ENCODE measurements around the gene SPTLC3. TPM values are rescaled to one million over a fixed set of nuclear protein-coding genes. Genes with fewer than 3 reads are reported as not detected.

The SPTLC3 gene
- total RNA-seq (2022) (7.5 and 11.1 TPM in 2 replicates), Bru-seq, nascent RNA (percentile 53 among the genes with signal in this experiment), BruChase-seq, experiment 1, labeled RNA remaining after a 6-hour chase (percentile 36 among the genes with signal in this experiment), BruChase-seq, experiment 2, labeled RNA remaining after a 2-hour chase (percentile 34 among the genes with signal in this experiment)
- long read RNA-seq, full-length matches to known transcripts: 2 of 4 reads
- long read RNA-seq, partial matches to known transcripts: 0 of 4 reads
- long read RNA-seq, other reads (novel, unspliced or antisense): 2 of 4 reads

GRCh38 chr20:13008761-13009681, at the start of gene SPTLC3:
TSS of gene SPTLC3 (plus strand) at chr20:13008972. CDS start at chr20:13009268, 296 bp downstream.
- Mint-ChIP-seq H3K36me3 (ENCODE audit: insufficient read depth, unreplicated experiment) (peaks cover 4% of the 10 kb centered on the region), H3K27me3 (ENCODE audit: unreplicated experiment) (no peaks in the 10 kb centered on the region), H3K4me1 (ENCODE audit: low read depth, unreplicated experiment) (peaks cover 37% of the 10 kb centered on the region), H3K9me3 (ENCODE audit: low read depth, unreplicated experiment) (no peaks in the 10 kb centered on the region), H3K4me3 (ENCODE audit: low read depth, unreplicated experiment) (peak within 1 kb of the TSS; percentile 62), H3K27ac (ENCODE audit: unreplicated experiment) (peak within 1 kb of the TSS; percentile 64)
- intact Hi-C loops (cut with micrococcal nuclease; ENCODE audit: unreplicated experiment): loop anchor here (5.0 to 10.0 kb wide), 2 partner anchors 38 to 96 kb away; no protein-coding TSS in a partner anchor
- DNase-seq: peak; percentile 39
- BruUV-seq (replicated peaks): no TSS peak
- CTCF ChIA-PET: interaction anchor here (0.7 to 1.2 kb wide), 2 partner anchors 27 to 791 kb away, joined by 3 to 4 read pairs; no protein-coding TSS in a partner anchor
- TF ChIP-seq, protein P1, sequence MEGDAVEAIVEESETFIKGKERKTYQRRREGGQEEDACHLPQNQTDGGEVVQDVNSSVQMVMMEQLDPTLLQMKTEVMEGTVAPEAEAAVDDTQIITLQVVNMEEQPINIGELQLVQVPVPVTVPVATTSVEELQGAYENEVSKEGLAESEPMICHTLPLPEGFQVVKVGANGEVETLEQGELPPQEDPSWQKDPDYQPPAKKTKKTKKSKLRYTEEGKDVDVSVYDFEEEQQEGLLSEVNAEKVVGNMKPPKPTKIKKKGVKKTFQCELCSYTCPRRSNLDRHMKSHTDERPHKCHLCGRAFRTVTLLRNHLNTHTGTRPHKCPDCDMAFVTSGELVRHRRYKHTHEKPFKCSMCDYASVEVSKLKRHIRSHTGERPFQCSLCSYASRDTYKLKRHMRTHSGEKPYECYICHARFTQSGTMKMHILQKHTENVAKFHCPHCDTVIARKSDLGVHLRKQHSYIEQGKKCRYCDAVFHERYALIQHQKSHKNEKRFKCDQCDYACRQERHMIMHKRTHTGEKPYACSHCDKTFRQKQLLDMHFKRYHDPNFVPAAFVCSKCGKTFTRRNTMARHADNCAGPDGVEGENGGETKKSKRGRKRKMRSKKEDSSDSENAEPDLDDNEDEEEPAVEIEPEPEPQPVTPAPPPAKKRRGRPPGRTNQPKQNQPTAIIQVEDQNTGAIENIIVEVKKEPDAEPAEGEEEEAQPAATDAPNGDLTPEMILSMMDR (IDR thresholded peaks at IDR 0.05; ENCODE audit: unreplicated experiment): no peak

DNA sequence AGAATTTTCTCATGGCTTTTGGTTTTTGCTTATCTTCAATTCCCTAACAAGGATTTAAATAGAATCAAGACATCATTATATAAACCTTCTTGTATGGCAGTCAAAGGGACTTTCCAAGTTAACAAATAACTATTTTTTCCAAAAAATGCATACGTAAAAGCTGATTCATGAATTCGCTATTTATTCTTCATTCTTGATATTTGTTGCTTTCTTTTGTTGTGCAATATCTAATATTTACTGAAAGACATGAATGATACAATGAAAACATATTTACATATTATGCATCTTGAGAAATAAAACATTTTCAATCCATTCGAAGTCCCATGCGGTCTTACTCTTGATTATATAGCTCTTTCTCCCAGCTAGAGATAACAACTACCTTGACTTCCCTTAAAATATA, 47.0 kb upstream of the SPTLC3 start:
- Mint-ChIP-seq H3K27ac (ENCODE audit: unreplicated experiment) (no peak overlapping the region), H3K9me3 (ENCODE audit: low read depth, unreplicated experiment) (no peaks in the 10 kb centered on the region), H3K4me1 (ENCODE audit: low read depth, unreplicated experiment) (no peaks in the 10 kb centered on the region), H3K36me3 (ENCODE audit: insufficient read depth, unreplicated experiment) (no peaks in the 10 kb centered on the region), H3K4me3 (ENCODE audit: low read depth, unreplicated experiment) (no peak overlapping the region), H3K27me3 (ENCODE audit: unreplicated experiment) (peaks cover 8% of the 10 kb centered on the region)
- TF ChIP-seq, protein P1 (IDR thresholded peaks at IDR 0.05; ENCODE audit: unreplicated experiment): no peak
- BruUV-seq (replicated peaks): no TSS peak
- no peak for DNase-seq
- intact Hi-C loops (cut with micrococcal nuclease; ENCODE audit: unreplicated experiment): no loop called here
- CTCF ChIA-PET: interaction anchor here (0.6 kb wide), 1 partner anchor 666 kb away, joined by 3 read pairs; no protein-coding TSS in a partner anchor

GRCh38 chr20:12962895-12963294, 45.9 kb upstream of the SPTLC3 start:
- H3K36me3 Mint-ChIP-seq (ENCODE audit: insufficient read depth, unreplicated experiment): no peaks in the 10 kb centered on the region
- TF ChIP-seq, protein P1 (IDR thresholded peaks at IDR 0.05; ENCODE audit: unreplicated experiment): no peak
- CTCF ChIA-PET: no interaction called here
- H3K4me1 Mint-ChIP-seq (ENCODE audit: low read depth, unreplicated experiment): no peaks in the 10 kb centered on the region
- intact Hi-C loops (cut with micrococcal nuclease; ENCODE audit: unreplicated experiment): no loop called here
- DNase-seq: no peak
- no peak overlapping the region for H3K27ac Mint-ChIP-seq (ENCODE audit: unreplicated experiment)
- no peak overlapping the region for H3K4me3 Mint-ChIP-seq (ENCODE audit: low read depth, unreplicated experiment)
- peaks cover 8% of the 10 kb centered on the region for H3K27me3 Mint-ChIP-seq (ENCODE audit: unreplicated experiment)
- no peaks in the 10 kb centered on the region for H3K9me3 Mint-ChIP-seq (ENCODE audit: low read depth, unreplicated experiment)
- BruUV-seq (replicated peaks): no TSS peak

DNA sequence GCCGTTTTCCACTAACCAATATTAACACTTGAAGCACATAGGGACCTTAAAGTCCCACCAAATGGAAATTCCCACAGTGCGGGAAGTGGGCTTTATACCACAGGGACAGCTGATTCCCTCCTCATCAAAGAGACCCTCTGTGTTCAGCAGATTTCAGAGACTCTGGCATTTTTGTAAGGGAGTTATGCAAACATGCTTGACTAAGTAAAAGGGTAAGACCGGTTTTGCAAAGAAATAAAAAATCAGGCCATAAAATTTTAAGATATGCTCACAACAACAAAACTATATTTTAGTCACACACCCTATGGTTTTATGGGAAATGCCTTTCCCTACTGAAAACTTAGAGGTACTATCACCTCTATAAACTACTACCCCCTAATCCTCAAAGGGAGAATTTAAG, 45.4 kb upstream of the SPTLC3 start:
- no peak for DNase-seq
- H3K9me3 Mint-ChIP-seq (ENCODE audit: low read depth, unreplicated experiment): no peaks in the 10 kb centered on the region

More for the DNA sequence above, 45.4 kb upstream of the SPTLC3 start:
- H3K36me3 Mint-ChIP-seq (ENCODE audit: insufficient read depth, unreplicated experiment): no peaks in the 10 kb centered on the region
- intact Hi-C loops (cut with micrococcal nuclease; ENCODE audit: unreplicated experiment): no loop called here
- H3K4me1 Mint-ChIP-seq (ENCODE audit: low read depth, unreplicated experiment): no peaks in the 10 kb centered on the region
- no TSS peak for BruUV-seq (replicated peaks)
- H3K27ac Mint-ChIP-seq (ENCODE audit: unreplicated experiment): no peak overlapping the region
- peaks cover 8% of the 10 kb centered on the region for H3K27me3 Mint-ChIP-seq (ENCODE audit: unreplicated experiment)
- TF ChIP-seq, protein P1 (IDR thresholded peaks at IDR 0.05; ENCODE audit: unreplicated experiment): no peak
- CTCF ChIA-PET: interaction anchor here (1.1 to 3.0 kb wide), 2 partner anchors 34 to 38 kb away, joined by 8 to 18 read pairs; no protein-coding TSS in a partner anchor
- H3K4me3 Mint-ChIP-seq (ENCODE audit: low read depth, unreplicated experiment): no peak overlapping the region
